Neuronal stem cell (in vitro differentiated cells): ENCODE data around the gene RNF144A.

Experiments
- DNase-seq: peaks from one replicate; pipeline ENCODE4 v3.0.0-alpha.2; 2013; ENCODE audit warnings: low spot score
- H2AFZ ChIP-seq: one replicate; pipeline ENCODE4 v1.6.1; 2013; ENCODE audit warnings: mild to moderate bottlenecking, low read length, inconsistent platforms
- H2AK5ac ChIP-seq: 2 replicates; pipeline ENCODE4 v1.6.1; 2013; ENCODE audit warnings: low read depth, mild to moderate bottlenecking, inconsistent platforms, low read length, moderate library complexity, mixed read lengths
- H2BK120ac ChIP-seq: 2 replicates; pipeline ENCODE4 v1.6.1; 2013; ENCODE audit warnings: low read depth, mild to moderate bottlenecking, inconsistent platforms, low read length, moderate library complexity, mixed read lengths
- H2BK12ac ChIP-seq: one replicate; pipeline ENCODE4 v1.6.1; 2013; ENCODE audit warnings: low read length, inconsistent platforms
- H2BK15ac ChIP-seq: 2 replicates; pipeline ENCODE4 v1.6.1; 2013; ENCODE audit warnings: mild to moderate bottlenecking, low read length, inconsistent platforms, mixed read lengths
- H2BK5ac ChIP-seq: one replicate; pipeline ENCODE4 v1.6.1; 2013; ENCODE audit warnings: inconsistent platforms, mild to moderate bottlenecking, low read length, moderate library complexity
- H3K14ac ChIP-seq: one replicate; pipeline ENCODE4 v1.6.1; 2013; ENCODE audit warnings: low read length, inconsistent platforms
- H3K18ac ChIP-seq: 2 replicates; pipeline ENCODE4 v1.6.1; 2013; ENCODE audit warnings: low read length, inconsistent platforms
- H3K23ac ChIP-seq: 2 replicates; pipeline ENCODE4 v1.6.1; 2013; ENCODE audit warnings: low read depth, mild to moderate bottlenecking, mixed read lengths, low read length, inconsistent platforms; ENCODE audit not compliant: poor library complexity
- H3K27ac ChIP-seq: replicated peaks from 3 replicates; pipeline ENCODE4 v1.5.1; 2013; ENCODE audit warnings: low read length, inconsistent platforms
- H3K27me3 ChIP-seq, 3 experiments: 2 replicates each; pipeline ENCODE4 v1.6.1; 2013; ENCODE audit warnings: low read length in 3 of 3, mild to moderate bottlenecking in 2 of 3, inconsistent platforms in 1 of 3, low read depth in 1 of 3, mixed read lengths in 1 of 3, moderate library complexity in 1 of 3; ENCODE audit not compliant: control insufficient read depth in 3 of 3, insufficient read depth in 3 of 3
- H3K36me3 ChIP-seq, 2 donors: replicated peaks in 1 of 2; 2 replicates each; pipeline ENCODE4 v1.6.1; 2013; ENCODE audit warnings: low read length in 2 of 2; ENCODE audit not compliant: control insufficient read depth in 2 of 2, insufficient read depth in 2 of 2
- H3K4ac ChIP-seq: 2 replicates; pipeline ENCODE4 v1.6.1; 2013; ENCODE audit warnings: inconsistent platforms, mild to moderate bottlenecking, low read length, moderate library complexity
- H3K4me1 ChIP-seq, 2 donors: 1 replicate in 1 of 2; 2 replicates in 1 of 2; pipeline ENCODE4 v1.6.1; 2013; ENCODE audit warnings: low read length in 2 of 2, low read depth in 1 of 2; ENCODE audit not compliant: control insufficient read depth in 2 of 2, insufficient read depth in 1 of 2
- H3K4me2 ChIP-seq: one replicate; pipeline ENCODE4 v1.6.1; 2013; ENCODE audit warnings: mild to moderate bottlenecking, low read length, inconsistent platforms; ENCODE audit not compliant: insufficient read depth, poor library complexity, severe bottlenecking
- H3K4me3 ChIP-seq, 2 donors: 2 replicates each; pipeline ENCODE4 v1.5.1; 2013; ENCODE audit warnings: low read length in 2 of 2, mild to moderate bottlenecking in 2 of 2, inconsistent platforms in 1 of 2, moderate library complexity in 1 of 2
- H3K79me1 ChIP-seq: one replicate; pipeline ENCODE4 v1.6.1; 2013; ENCODE audit warnings: low read depth, mild to moderate bottlenecking, inconsistent platforms, low read length, moderate library complexity
- H3K9ac ChIP-seq: one replicate; pipeline ENCODE4 v1.6.1; 2013; ENCODE audit warnings: mild to moderate bottlenecking, low read depth, low read length, inconsistent platforms; ENCODE audit not compliant: poor library complexity
- H3K9me3 ChIP-seq, 2 donors: replicated peaks in 1 of 2; 2 replicates each; pipeline versions ENCODE3 to v1.6.1; 2013; ENCODE audit warnings: low read length in 2 of 2, mild to moderate bottlenecking in 2 of 2, inconsistent platforms in 1 of 2, low read depth in 1 of 2, mixed read lengths in 1 of 2, moderate library complexity in 1 of 2; ENCODE audit not compliant: control insufficient read depth in 2 of 2, insufficient read depth in 1 of 2
- H4K8ac ChIP-seq: one replicate; pipeline ENCODE4 v1.6.1; 2013; ENCODE audit warnings: low read depth, mild to moderate bottlenecking, inconsistent platforms, low read length, moderate library complexity
- H4K91ac ChIP-seq: one replicate; pipeline ENCODE4 v1.6.1; 2013; ENCODE audit warnings: low read length, low read depth, mild to moderate bottlenecking, inconsistent platforms; ENCODE audit not compliant: poor library complexity
- WGBS, 2 donors: extraction: QIAGEN DNeasy Blood & Tissue Kit; methylation state at CpG; one replicate each; pipeline ENCODE4 v1.1.7; 2013; ENCODE audit warnings: missing lambda C conversion rate in 2 of 2, mixed read lengths in 1 of 2; ENCODE audit not compliant: insufficient read length in 2 of 2, insufficient replicate concordance in 1 of 2; ENCODE audit errors: extremely low coverage in 2 of 2; 5-methylcytosine and 5-hydroxymethylcytosine counted together

The RNF144A gene

DNA sequence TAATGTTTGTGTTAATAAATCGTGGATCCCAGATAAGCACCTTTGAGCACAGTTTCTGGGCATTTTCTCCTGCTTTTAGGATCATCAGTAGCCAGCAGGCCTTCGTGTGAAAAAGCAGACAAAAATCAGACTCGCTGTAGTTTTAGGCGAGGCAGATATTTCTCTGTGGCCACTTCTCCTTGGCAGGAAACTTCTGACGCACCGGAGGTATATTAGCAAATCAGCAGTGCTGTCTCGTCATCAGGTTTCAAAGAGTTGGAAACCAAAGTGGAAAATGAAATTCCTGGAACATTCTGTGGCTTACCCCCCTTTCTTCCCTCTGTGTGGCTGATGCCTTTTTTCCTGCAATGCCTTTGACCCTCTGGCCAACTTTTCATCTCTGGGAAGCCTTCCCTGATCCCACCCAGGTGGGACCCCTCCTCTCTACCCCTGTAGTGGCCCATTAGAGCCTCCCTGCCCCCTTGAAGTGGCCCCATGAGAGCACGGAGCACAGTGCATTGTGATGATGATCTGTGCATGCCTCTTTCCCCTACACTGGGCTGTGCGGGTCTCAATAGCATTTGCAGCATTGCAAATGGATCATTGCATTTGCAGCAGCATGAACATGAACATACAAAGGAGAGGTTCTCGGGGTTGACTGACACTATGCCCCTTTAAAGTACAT lies 93.3 kb downstream of the RNF144A start:
- no peak overlapping the region for H2AK5ac ChIP-seq
- H2BK5ac ChIP-seq, result no peak overlapping the region
- no peak overlapping the region for H4K91ac ChIP-seq
- peaks cover 3 to 36% of the 10 kb centered on the region in 2 donors for H3K36me3 ChIP-seq
- H3K4me3 ChIP-seq, result no peak overlapping the region
- H2BK15ac ChIP-seq, result no peak overlapping the region
- no peak overlapping the region for H3K23ac ChIP-seq
- H3K14ac ChIP-seq, result no peak overlapping the region
- no peak overlapping the region for H3K27ac ChIP-seq
- H3K9me3 ChIP-seq, result peaks cover 0 to 8% of the 10 kb centered on the region in 2 donors
- H4K8ac ChIP-seq, result no peak overlapping the region
- no peaks in the 10 kb centered on the region for H3K79me1 ChIP-seq
- H3K9ac ChIP-seq, result no peak overlapping the region
- no peak overlapping the region for H2AFZ ChIP-seq
- H2BK120ac ChIP-seq, result no peak overlapping the region
- no peak for DNase-seq
- H2BK12ac ChIP-seq, result no peak overlapping the region
- peaks cover 5 to 6% of the 10 kb centered on the region in 2 donors for H3K4me1 ChIP-seq
- WGBS, 2 donors, result no CpG with 5 or more reads among the region's 10 CpGs
- H3K4ac ChIP-seq, result no peak overlapping the region
- H3K18ac ChIP-seq, result no peak overlapping the region
- H3K4me2 ChIP-seq, result no peak overlapping the region
- no peaks in the 10 kb centered on the region for H3K27me3 ChIP-seq

DNA sequence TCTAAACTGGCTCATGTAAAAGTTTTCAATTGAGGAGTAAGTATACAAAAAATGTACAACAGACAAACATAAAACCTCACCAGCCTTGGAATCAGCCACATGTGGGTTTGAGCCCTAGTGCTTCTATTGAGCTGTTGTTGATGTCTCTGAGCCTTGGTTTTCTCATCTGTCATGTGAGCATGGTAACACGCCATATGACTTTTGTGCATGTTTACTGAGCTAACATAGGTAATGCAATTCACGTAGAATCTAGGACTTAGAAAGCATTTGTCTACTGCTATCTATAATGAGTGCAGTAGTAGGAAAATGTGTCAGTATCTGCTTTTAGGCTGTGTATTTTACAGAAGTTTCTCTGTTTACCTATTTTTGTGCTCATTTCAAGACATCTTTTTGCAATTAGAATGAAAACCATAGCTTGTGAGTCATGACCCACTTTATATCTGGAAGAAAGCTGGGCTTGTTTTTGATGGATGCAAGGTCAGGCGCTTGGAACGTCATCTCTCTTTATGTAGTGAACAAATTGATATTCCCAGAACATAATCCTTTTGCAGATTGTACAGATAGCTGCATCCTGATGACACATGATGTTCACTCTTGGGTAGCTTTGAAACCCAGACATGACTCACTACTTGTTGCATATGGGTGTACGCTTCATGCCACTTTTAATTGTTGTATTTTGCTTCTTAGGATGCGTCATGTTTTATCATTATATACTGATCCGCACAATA lies 94.3 kb downstream of the RNF144A start:
- H3K4ac ChIP-seq, result no peak overlapping the region
- H3K4me1 ChIP-seq, result peaks cover 5 to 6% of the 10 kb centered on the region in 2 donors
- no peak overlapping the region for H2BK15ac ChIP-seq
- no peak overlapping the region for H2AFZ ChIP-seq
- no peak overlapping the region for H3K27ac ChIP-seq
- no peak for DNase-seq
- H3K14ac ChIP-seq, result no peak overlapping the region
- H4K91ac ChIP-seq, result no peak overlapping the region
- H2BK12ac ChIP-seq, result no peak overlapping the region
- no peaks in the 10 kb centered on the region for H3K27me3 ChIP-seq
- H3K18ac ChIP-seq, result no peak overlapping the region
- no peak overlapping the region for H3K4me3 ChIP-seq
- H3K9ac ChIP-seq, result no peak overlapping the region
- H2BK5ac ChIP-seq, result no peak overlapping the region
- no peak overlapping the region for H2AK5ac ChIP-seq
- peaks cover 5 to 38% of the 10 kb centered on the region in 2 donors for H3K36me3 ChIP-seq
- H2BK120ac ChIP-seq, result no peak overlapping the region
- no peak overlapping the region for H3K4me2 ChIP-seq
- peaks cover 0 to 8% of the 10 kb centered on the region in 2 donors for H3K9me3 ChIP-seq
- H3K23ac ChIP-seq, result no peak overlapping the region
- H3K79me1 ChIP-seq, result no peaks in the 10 kb centered on the region
- WGBS, 2 donors, result no CpG with 5 or more reads among the region's 7 CpGs
- H4K8ac ChIP-seq, result no peak overlapping the region

DNA sequence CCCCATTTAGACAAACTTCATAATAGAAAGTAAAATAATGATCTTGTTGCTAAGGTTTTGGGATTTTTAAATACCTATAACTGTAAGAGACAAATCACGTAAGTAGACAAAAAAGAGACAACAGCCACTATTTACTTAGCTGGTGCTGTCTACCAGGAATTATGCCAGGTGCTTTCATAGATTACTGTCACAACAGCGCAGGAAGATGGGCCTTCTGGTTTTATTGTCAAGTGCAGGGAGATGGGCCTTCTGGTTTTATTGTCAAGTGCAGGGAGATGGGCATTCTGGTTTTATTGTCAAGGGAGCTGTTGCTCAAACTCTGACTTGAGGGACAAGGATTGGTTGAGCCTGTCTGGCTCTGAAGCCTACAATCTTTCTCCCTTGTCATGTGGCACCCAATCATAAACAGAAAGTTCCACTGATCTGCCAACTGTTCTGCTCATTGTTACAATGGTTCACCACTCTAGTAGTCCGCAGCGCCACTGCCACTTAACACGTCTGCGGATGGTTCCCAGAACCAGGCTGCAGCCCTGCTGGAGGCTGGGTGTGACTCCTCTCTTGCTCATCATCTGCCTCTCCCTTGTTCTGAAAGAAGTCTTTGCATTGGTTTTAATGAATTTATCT lies 95.0 kb downstream of the RNF144A start:
- Histone ChIP-seq H4K91ac (no peak overlapping the region), H2BK12ac (no peak overlapping the region), H2AFZ (no peak overlapping the region), H3K27ac (no peak overlapping the region), H2BK120ac (no peak overlapping the region), H2AK5ac (no peak overlapping the region), H2BK15ac (no peak overlapping the region), H3K9ac (no peak overlapping the region), H3K14ac (no peak overlapping the region), H2BK5ac (no peak overlapping the region), H3K4ac (no peak overlapping the region), H3K23ac (no peak overlapping the region), H3K4me1 (peaks cover 6% of the 10 kb centered on the region in 2 donors), H3K27me3 (no peaks in the 10 kb centered on the region), H3K18ac (no peak overlapping the region), H3K4me2 (no peak overlapping the region), H4K8ac (no peak overlapping the region), H3K79me1 (no peaks in the 10 kb centered on the region), H3K36me3 (peaks cover 5 to 37% of the 10 kb centered on the region in 2 donors), H3K4me3 (no peak overlapping the region), H3K9me3 (peaks cover 0 to 8% of the 10 kb centered on the region in 2 donors)
- WGBS, 2 donors, result no CpG with 5 or more reads among the region's 6 CpGs
- no peak for DNase-seq
